MM.1S (cell line): ENCODE data around the gene COX5A.
"Not testable (repeated sequence)": the region's sequence is repeated elsewhere in the genome, so short reads cannot be mapped to it uniquely, and the experiment has no call there.

Experiments
- DNase-seq: peaks from one replicate; pipeline ENCODE4 v3.0.0-alpha.2; 2015
- H2AFZ ChIP-seq: fragments of 300-600 bp; sonication (generic); 2 replicates; pipeline ENCODE4 v1.6.0; 2016; ENCODE audit warnings: antibody characterized with exemption, low read length
- H3F3A ChIP-seq: fragments of 300-600 bp; sonication (generic); 2 replicates; pipeline ENCODE4 v1.6.1; 2016; ENCODE audit warnings: mild to moderate bottlenecking, antibody characterized with exemption, low read length, moderate library complexity, mixed read lengths; ENCODE audit not compliant: insufficient read depth
- H3K27ac ChIP-seq: fragments of 300-600 bp; sonication (generic); 2 replicates; pipeline ENCODE4 v1.5.1; 2016; ENCODE audit warnings: mild to moderate bottlenecking, low read length
- H3K27me3 ChIP-seq: fragments of 300-600 bp; sonication (generic); replicated peaks from 2 replicates; pipeline ENCODE4 v1.6.0; 2016; ENCODE audit warnings: low read length; ENCODE audit not compliant: insufficient read depth
- H3K36me3 ChIP-seq: fragments of 300-600 bp; sonication (generic); replicated peaks from 2 replicates; pipeline ENCODE4 v1.6.1; 2016; ENCODE audit warnings: mild to moderate bottlenecking, low read length, mixed read lengths; ENCODE audit not compliant: insufficient read depth
- H3K4me1 ChIP-seq: fragments of 300-600 bp; sonication (generic); 2 replicates; pipeline ENCODE4 v1.6.1; 2016; ENCODE audit warnings: low read length, mixed read lengths
- H3K4me2 ChIP-seq: fragments of 300-600 bp; sonication (generic); 2 replicates; pipeline ENCODE4 v1.6.0; 2016; ENCODE audit warnings: low read depth, low read length
- H3K4me3 ChIP-seq: fragments of 300-600 bp; sonication (generic); 2 replicates; pipeline ENCODE4 v1.5.1; 2016; ENCODE audit warnings: low read length, mixed read lengths
- H3K79me2 ChIP-seq: fragments of 300-600 bp; sonication (generic); 2 replicates; pipeline ENCODE4 v1.6.1; 2016; ENCODE audit warnings: mixed run types, low read length, mixed read lengths
- H3K9ac ChIP-seq: fragments of 300-600 bp; sonication (generic); 2 replicates; pipeline ENCODE4 v1.6.1; 2016; ENCODE audit warnings: low read length, mixed read lengths
- H3K9me2 ChIP-seq: fragments of 300-600 bp; sonication (generic); replicated peaks from 2 replicates; pipeline ENCODE4 v1.6.1; 2016; ENCODE audit warnings: mild to moderate bottlenecking, low read length, mixed read lengths; ENCODE audit not compliant: insufficient read depth
- H3K9me3 ChIP-seq: fragments of 300-600 bp; sonication (generic); replicated peaks from 2 replicates; pipeline ENCODE4 v1.6.1; 2016; ENCODE audit warnings: mild to moderate bottlenecking, low read length, mixed read lengths; ENCODE audit not compliant: insufficient read depth
- H4K20me1 ChIP-seq: fragments of 300-600 bp; sonication (generic); 2 replicates; pipeline ENCODE4 v1.6.1; 2016; ENCODE audit warnings: mild to moderate bottlenecking, low read length, moderate library complexity, mixed read lengths; ENCODE audit not compliant: insufficient read depth
- EZH2 ChIP-seq: fragments of 300-600 bp; sonication (generic); optimal IDR thresholded peaks from 2 replicates; pipeline ENCODE3; 2017; ENCODE audit warnings: low read depth, mild to moderate bottlenecking, antibody characterized with exemption, low read length, mixed read lengths
- EZH2phosphoT487 ChIP-seq: fragments of 300-600 bp; sonication (generic); IDR thresholded peaks from 2 replicates; pipeline ENCODE4 v1.6.1; 2018; ENCODE audit warnings: antibody characterized with exemption, low read length
- TF ChIP-seq, protein P1 (sequence below): fragments of 300-600 bp; sonication (generic); IDR thresholded peaks from 2 replicates; pipeline ENCODE4 v1.5.1; 2016; ENCODE audit warnings: antibody characterized with exemption, low read length, mixed read lengths

Gene COX5A

DNA sequence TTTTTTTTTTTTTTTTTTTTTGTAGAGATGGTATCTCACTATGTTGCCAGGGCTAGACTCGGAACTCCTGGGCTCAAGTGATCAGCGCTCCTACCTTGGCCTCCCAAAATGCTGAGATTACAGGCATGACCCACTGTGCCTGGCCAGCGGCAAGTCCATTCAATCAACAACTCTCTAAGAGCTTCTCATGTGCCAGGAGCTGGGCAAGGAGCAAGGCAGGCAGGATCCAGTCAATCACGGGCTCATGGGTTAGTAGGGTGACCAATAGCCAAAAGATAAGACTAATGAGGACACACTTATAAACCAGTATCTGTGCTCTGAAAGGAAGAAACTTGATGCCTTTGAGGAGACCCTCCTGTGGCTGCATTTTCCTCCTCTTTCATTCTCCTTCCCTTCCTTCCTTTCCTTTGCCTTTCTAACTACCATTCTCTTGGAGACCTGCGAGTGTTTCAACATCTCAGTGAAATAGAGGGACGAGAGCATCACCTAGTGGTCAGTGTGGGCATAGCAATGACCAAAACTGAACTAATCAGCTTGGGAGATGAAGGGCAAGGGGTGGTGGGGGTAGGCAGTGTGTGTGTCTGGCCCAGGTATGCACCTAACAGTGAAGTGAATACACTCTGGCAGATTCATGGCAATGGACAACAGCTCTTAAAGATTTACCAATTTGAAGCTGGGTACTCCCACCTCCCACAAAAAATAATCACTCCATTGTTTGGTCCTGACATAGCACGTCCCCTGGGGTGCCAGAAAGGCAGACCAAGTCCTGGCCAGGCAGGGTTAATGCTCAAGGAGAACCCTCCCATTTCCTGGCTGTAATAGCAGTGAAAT, 12.4 kb upstream of the COX5A start:
- no peaks in the 10 kb centered on the region; the same call in 1 of the 2 replicates for H3K4me1 ChIP-seq
- no peaks in the 10 kb centered on the region for H4K20me1 ChIP-seq
- no peak overlapping the region for H3K9ac ChIP-seq
- no peak overlapping the region for H3K4me2 ChIP-seq
- no peak overlapping the region for H3K4me3 ChIP-seq
- no peaks in the 10 kb centered on the region for H3K9me2 ChIP-seq
- H3K27me3 ChIP-seq = no peaks in the 10 kb centered on the region
- peaks cover 7% of the 10 kb centered on the region for H3K79me2 ChIP-seq
- no peak overlapping the region for H3K27ac ChIP-seq
- H3F3A ChIP-seq = no peaks in the 10 kb centered on the region
- peak; percentile 73 for DNase-seq
- H3K36me3 ChIP-seq = no peaks in the 10 kb centered on the region
- no peaks in the 10 kb centered on the region for H3K9me3 ChIP-seq
- H2AFZ ChIP-seq = no peak overlapping the region
- no peak for TF ChIP-seq EZH2phosphoT487
- TF ChIP-seq EZH2 = no peak
- TF ChIP-seq, protein P1, sequence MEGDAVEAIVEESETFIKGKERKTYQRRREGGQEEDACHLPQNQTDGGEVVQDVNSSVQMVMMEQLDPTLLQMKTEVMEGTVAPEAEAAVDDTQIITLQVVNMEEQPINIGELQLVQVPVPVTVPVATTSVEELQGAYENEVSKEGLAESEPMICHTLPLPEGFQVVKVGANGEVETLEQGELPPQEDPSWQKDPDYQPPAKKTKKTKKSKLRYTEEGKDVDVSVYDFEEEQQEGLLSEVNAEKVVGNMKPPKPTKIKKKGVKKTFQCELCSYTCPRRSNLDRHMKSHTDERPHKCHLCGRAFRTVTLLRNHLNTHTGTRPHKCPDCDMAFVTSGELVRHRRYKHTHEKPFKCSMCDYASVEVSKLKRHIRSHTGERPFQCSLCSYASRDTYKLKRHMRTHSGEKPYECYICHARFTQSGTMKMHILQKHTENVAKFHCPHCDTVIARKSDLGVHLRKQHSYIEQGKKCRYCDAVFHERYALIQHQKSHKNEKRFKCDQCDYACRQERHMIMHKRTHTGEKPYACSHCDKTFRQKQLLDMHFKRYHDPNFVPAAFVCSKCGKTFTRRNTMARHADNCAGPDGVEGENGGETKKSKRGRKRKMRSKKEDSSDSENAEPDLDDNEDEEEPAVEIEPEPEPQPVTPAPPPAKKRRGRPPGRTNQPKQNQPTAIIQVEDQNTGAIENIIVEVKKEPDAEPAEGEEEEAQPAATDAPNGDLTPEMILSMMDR = peak; percentile 99

DNA sequence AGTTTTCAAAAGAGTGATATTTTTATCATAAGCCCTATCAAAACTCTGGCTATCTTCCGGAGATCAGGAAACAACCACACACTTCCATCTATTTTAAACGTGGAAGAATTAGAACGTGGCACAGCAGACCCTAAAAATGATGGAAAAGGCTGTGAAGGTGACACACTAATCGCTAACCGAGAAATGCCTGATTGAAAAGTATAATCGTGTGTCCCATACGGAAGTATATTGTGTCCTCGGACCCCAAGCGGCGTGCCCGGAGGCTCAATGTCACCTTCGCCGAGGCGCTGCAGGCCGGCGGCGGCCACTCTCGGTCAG, 642 bp downstream of the COX5A start:
- H3K9ac ChIP-seq = peak overlapping the region; percentile 95
- peak overlapping the region; percentile 77; the same call in 1 of the 2 replicates for H2AFZ ChIP-seq
- H3K9me2 ChIP-seq = no peaks in the 10 kb centered on the region
- H3K36me3 ChIP-seq = no peaks in the 10 kb centered on the region; the same call in 1 of the 2 replicates
- H3K4me3 ChIP-seq = peak overlapping the region; percentile 89
- DNase-seq = no peak
- peak overlapping the region; percentile 95 for H3K27ac ChIP-seq
- H3K4me1 ChIP-seq = peaks cover 16% of the 10 kb centered on the region
- H3F3A ChIP-seq = peaks cover 16% of the 10 kb centered on the region
- H4K20me1 ChIP-seq = peaks cover 6% of the 10 kb centered on the region; the same call in 1 of the 2 replicates
- H3K27me3 ChIP-seq = no peaks in the 10 kb centered on the region
- peaks cover 56% of the 10 kb centered on the region for H3K79me2 ChIP-seq
- H3K9me3 ChIP-seq = no peaks in the 10 kb centered on the region
- TF ChIP-seq, protein P1 = no peak
- no peak for TF ChIP-seq EZH2
- no peak for TF ChIP-seq EZH2phosphoT487
- H3K4me2 ChIP-seq = peak overlapping the region; percentile 96

DNA sequence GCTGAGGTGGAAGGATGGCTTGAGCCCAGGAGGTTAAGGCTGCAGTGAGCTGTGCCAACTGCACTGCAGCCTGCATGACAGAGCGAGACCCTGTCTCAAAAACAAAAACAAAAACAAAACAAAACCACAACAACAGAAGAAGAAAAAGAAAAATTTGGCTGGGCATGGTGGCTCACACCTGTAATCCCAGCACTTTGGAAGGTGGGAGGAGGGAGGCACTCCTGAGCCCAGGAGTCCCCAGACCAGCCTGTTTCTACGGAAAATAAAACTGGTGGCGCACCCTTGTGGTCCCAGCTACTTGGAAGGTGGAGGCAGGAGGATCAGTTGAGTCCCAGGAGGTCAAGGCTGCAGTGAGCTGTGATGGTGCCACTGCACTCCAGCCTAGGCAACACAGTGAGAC, 2.7 kb downstream of the COX5A start:
- H3K9me2 ChIP-seq, H2AFZ ChIP-seq, H3K9me3 ChIP-seq, DNase-seq, H3K27me3 ChIP-seq, H3K36me3 ChIP-seq, H4K20me1 ChIP-seq, H3K27ac ChIP-seq, H3K9ac ChIP-seq, H3K4me3 ChIP-seq: not testable (repeated sequence)
- H3K4me1 ChIP-seq = peaks cover 22% of the 10 kb centered on the region
- peak overlapping the region; percentile 7; the same call in 1 of the 2 replicates for H3K4me2 ChIP-seq
- peaks cover 16% of the 10 kb centered on the region for H3F3A ChIP-seq
- H3K79me2 ChIP-seq = peaks cover 76% of the 10 kb centered on the region

DNA sequence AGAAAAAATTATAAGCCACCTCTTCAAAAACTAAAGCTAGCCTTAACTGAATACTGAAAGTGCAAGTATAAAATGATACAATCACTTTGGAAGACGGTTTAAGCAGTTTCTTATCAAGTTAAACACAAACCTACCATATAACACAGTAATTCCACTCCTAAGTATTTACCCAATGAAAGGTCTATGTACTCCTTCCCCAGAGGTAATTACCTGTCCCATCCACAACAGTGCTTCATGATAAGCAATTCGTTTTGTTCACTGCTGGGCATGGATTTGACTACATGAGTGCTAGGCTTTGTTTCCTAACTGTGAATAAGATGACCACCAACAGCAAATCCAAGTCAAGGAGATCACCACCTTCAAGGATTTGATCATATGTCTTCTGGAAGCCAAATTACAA, 4.3 kb downstream of the COX5A start:
- Histone ChIP-seq H3K36me3 (peaks cover 11% of the 10 kb centered on the region), H4K20me1 (peaks cover 15% of the 10 kb centered on the region; the same call in 1 of the 2 replicates), H3K4me3 (no peak overlapping the region), H3K4me2 (peak overlapping the region; percentile 10; the same call in 1 of the 2 replicates), H3F3A (peaks cover 11% of the 10 kb centered on the region), H3K9me2 (no peaks in the 10 kb centered on the region), H2AFZ (no peak overlapping the region), H3K79me2 (peaks cover 92% of the 10 kb centered on the region), H3K9me3 (no peaks in the 10 kb centered on the region), H3K27me3 (no peaks in the 10 kb centered on the region), H3K9ac (no peak overlapping the region), H3K27ac (no peak overlapping the region), H3K4me1 (peaks cover 22% of the 10 kb centered on the region)
- DNase-seq = no peak
- TF ChIP-seq EZH2phosphoT487 = no peak
- TF ChIP-seq, protein P1 = no peak
- TF ChIP-seq EZH2 = no peak
